ENCODE measurements around the gene LRIG2.
A peak's percentile ranks its signal among the peaks of the same experiment; 100 is the strongest.
"Not testable (repeated sequence)": the region's sequence is repeated elsewhere in the genome, so short reads cannot be mapped to it uniquely, and the experiment has no call there.

LRIG2 gene

GRCh38 chr1:113072757-113073478 lies at the start of gene LRIG2:
Gene LRIG2, plus strand, starts transcription at chr1:113073198. Its CDS starts 209 bp downstream, at chr1:113073407.
- peak; percentile 93 to 95 for DNase-seq (ENCODE audit: low read depth in 1 of 2, low spot score in 1 of 2)

GRCh38 chr1:113023316-113023715 lies 49.7 kb upstream of the LRIG2 start:
- DNase-seq (ENCODE audit: low read depth in 1 of 2, low spot score in 1 of 2) = not testable (repeated sequence)

GRCh38 chr1:113027007-113027406 lies 46.0 kb upstream of the LRIG2 start:
- DNase-seq (ENCODE audit: low read depth in 1 of 2, low spot score in 1 of 2) = no peak

- DNase-seq (ENCODE audit: low read depth in 1 of 2, low spot score in 1 of 2) = no peak
Measured at GRCh38 chr1:113027449-113027848, 45.5 kb upstream of the LRIG2 start.

GRCh38 chr1:113029822-113030221 lies 43.2 kb upstream of the LRIG2 start:
- no peak for DNase-seq (ENCODE audit: low read depth in 1 of 2, low spot score in 1 of 2)

GRCh38 chr1:113031171-113031933 lies 41.6 kb upstream of the LRIG2 start:
- DNase-seq (ENCODE audit: low read depth in 1 of 2, low spot score in 1 of 2) = no peak

- no peak for DNase-seq (ENCODE audit: low read depth in 1 of 2, low spot score in 1 of 2)
Measured at GRCh38 chr1:113035086-113035485, 37.9 kb upstream of the LRIG2 start.

GRCh38 chr1:113036639-113037321 lies 36.2 kb upstream of the LRIG2 start:
- no peak for DNase-seq (ENCODE audit: low read depth in 1 of 2, low spot score in 1 of 2)

GRCh38 chr1:113040041-113040440 lies 33.0 kb upstream of the LRIG2 start:
- no peak for DNase-seq (ENCODE audit: low read depth in 1 of 2, low spot score in 1 of 2)

- DNase-seq (ENCODE audit: low read depth in 1 of 2, low spot score in 1 of 2) = no peak
Measured at GRCh38 chr1:113040718-113041412, 32.1 kb upstream of the LRIG2 start.

- DNase-seq (ENCODE audit: low read depth in 1 of 2, low spot score in 1 of 2) = no peak
Measured at GRCh38 chr1:113041569-113042284, 31.3 kb upstream of the LRIG2 start.

GRCh38 chr1:113042285-113043143 lies 30.5 kb upstream of the LRIG2 start:
- DNase-seq (ENCODE audit: low read depth in 1 of 2, low spot score in 1 of 2) = no peak

- not testable (repeated sequence) for DNase-seq (ENCODE audit: low read depth in 1 of 2, low spot score in 1 of 2)
Measured at GRCh38 chr1:113043144-113043488, 29.9 kb upstream of the LRIG2 start.

- no peak for DNase-seq (ENCODE audit: low read depth in 1 of 2, low spot score in 1 of 2)
Measured at GRCh38 chr1:113046569-113046968, 26.4 kb upstream of the LRIG2 start.

- DNase-seq (ENCODE audit: low read depth in 1 of 2, low spot score in 1 of 2) = no peak
Measured at GRCh38 chr1:113048064-113048463, 24.9 kb upstream of the LRIG2 start.

GRCh38 chr1:113053344-113054126 lies 19.5 kb upstream of the LRIG2 start:
- DNase-seq (ENCODE audit: low read depth in 1 of 2, low spot score in 1 of 2) = no peak

- no peak for DNase-seq (ENCODE audit: low read depth in 1 of 2, low spot score in 1 of 2)
Measured at GRCh38 chr1:113055570-113055969, 17.4 kb upstream of the LRIG2 start.

- DNase-seq (ENCODE audit: low read depth in 1 of 2, low spot score in 1 of 2) = no peak
Measured at GRCh38 chr1:113057006-113057405, 16.0 kb upstream of the LRIG2 start.
